Type B pancreatic cell (in vitro differentiated cells): ENCODE results near the gene AP3B1. TPM values are rescaled to one million over a fixed set of nuclear protein-coding genes. Genes with fewer than 3 reads are reported as not detected.

ENCODE experiments used
- DNase-seq: peaks from one replicate; pipeline ENCODE4 v3.0.0; 2021; ENCODE audit warnings: mixed read lengths; ENCODE audit not compliant: unreplicated experiment; ENCODE audit errors: extremely low spot score
- H3K27ac Mint-ChIP-seq: 2 replicates; pipeline ENCODE4 v1.8.0; 2021; ENCODE audit warnings: mild to moderate bottlenecking, mixed read lengths
- H3K27me3 Mint-ChIP-seq: 2 replicates; pipeline ENCODE4 v1.8.0; 2021; ENCODE audit warnings: mixed read lengths
- H3K36me3 Mint-ChIP-seq: 2 replicates; pipeline ENCODE4 v1.8.0; 2021; ENCODE audit warnings: mixed read lengths
- H3K4me1 Mint-ChIP-seq: one replicate; pipeline ENCODE4 v1.8.0; 2021; ENCODE audit warnings: mixed read lengths; ENCODE audit not compliant: unreplicated experiment
- H3K4me3 Mint-ChIP-seq: 2 replicates; pipeline ENCODE4 v1.8.0; 2021; ENCODE audit warnings: mild to moderate bottlenecking, mixed read lengths
- H3K9me3 Mint-ChIP-seq: 2 replicates; pipeline ENCODE4 v1.8.0; 2021; ENCODE audit warnings: mixed read lengths
- total RNA-seq: library from RNA; stranded (reverse); gene quantifications from 2 replicates; pipeline ENCODE4 v1.2.1, GENCODE V29; 2021; ENCODE audit warnings: low replicate concordance
- TF ChIP-seq, protein P1 (sequence below): fragments of 200-600 bp; sonication (generic); conservative IDR thresholded peaks from 2 replicates; pipeline ENCODE4 v1.5.0; 2021; ENCODE audit warnings: antibody characterized with exemption, mild to moderate bottlenecking

AP3B1 gene
- total RNA-seq, 1 donor from 2014 or later = 48.4 TPM

DNA sequence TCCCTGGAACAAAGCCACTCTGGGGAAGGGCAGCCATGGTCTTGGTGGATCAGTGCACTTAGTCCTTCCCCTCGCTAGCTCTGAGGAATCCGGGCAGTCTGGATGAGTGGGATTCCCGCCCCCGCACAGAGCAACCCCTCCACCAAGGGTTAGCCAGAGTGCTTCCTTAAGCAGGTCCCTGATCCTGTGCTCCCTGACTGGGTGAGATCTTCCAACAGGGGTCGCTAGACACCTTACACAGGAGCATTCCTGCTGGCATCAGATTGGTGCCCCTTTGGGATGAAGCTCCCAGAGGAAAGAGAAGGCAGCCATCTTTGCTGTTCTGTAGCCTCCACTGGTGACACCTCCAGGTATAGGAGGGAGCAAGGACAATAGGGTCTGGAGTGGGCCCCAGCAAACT lies 228.8 kb downstream of the AP3B1 start:
- Mint-ChIP-seq H3K4me1 (peaks cover 7% of the 10 kb centered on the region), H3K4me3 (no peak overlapping the region), H3K27ac (no peak overlapping the region), H3K27me3 (no peaks in the 10 kb centered on the region), H3K36me3 (peaks cover 30% of the 10 kb centered on the region), H3K9me3 (peaks cover 29% of the 10 kb centered on the region)
- TF ChIP-seq, protein P1, sequence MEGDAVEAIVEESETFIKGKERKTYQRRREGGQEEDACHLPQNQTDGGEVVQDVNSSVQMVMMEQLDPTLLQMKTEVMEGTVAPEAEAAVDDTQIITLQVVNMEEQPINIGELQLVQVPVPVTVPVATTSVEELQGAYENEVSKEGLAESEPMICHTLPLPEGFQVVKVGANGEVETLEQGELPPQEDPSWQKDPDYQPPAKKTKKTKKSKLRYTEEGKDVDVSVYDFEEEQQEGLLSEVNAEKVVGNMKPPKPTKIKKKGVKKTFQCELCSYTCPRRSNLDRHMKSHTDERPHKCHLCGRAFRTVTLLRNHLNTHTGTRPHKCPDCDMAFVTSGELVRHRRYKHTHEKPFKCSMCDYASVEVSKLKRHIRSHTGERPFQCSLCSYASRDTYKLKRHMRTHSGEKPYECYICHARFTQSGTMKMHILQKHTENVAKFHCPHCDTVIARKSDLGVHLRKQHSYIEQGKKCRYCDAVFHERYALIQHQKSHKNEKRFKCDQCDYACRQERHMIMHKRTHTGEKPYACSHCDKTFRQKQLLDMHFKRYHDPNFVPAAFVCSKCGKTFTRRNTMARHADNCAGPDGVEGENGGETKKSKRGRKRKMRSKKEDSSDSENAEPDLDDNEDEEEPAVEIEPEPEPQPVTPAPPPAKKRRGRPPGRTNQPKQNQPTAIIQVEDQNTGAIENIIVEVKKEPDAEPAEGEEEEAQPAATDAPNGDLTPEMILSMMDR = no peak
- DNase-seq = no peak

DNA sequence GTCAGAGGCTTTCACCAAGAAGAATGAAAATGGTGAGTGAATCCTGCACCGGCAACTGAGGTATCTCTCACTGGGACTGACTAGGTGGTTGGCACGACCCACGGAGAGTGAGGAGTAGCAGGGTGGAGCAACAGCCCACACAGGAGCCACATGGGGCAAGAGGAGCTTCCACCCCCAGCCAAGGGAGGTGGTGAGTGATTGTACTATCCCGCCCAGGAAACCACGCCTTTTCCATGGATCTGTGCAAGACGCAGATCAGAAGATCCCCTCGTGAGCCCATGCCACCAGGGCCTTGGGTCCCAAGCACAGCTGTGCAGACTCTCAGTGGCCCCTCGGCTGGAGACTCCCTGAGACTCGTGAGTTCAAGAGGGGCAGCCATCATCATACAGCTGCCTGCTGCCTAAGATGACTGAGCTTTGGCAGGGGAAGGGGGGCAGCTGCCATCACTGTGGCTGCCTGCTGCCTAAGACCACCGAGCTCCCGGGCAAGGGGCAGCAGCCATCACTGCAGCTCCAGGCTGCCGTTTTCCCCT lies 229.5 kb downstream of the AP3B1 start:
- H3K4me3 Mint-ChIP-seq = no peak overlapping the region
- peaks cover 7% of the 10 kb centered on the region for H3K4me1 Mint-ChIP-seq
- TF ChIP-seq, protein P1 = no peak
- no peak for DNase-seq
- peaks cover 28% of the 10 kb centered on the region for H3K36me3 Mint-ChIP-seq
- no peak overlapping the region for H3K27ac Mint-ChIP-seq
- no peaks in the 10 kb centered on the region for H3K27me3 Mint-ChIP-seq
- peaks cover 29% of the 10 kb centered on the region for H3K9me3 Mint-ChIP-seq

DNA sequence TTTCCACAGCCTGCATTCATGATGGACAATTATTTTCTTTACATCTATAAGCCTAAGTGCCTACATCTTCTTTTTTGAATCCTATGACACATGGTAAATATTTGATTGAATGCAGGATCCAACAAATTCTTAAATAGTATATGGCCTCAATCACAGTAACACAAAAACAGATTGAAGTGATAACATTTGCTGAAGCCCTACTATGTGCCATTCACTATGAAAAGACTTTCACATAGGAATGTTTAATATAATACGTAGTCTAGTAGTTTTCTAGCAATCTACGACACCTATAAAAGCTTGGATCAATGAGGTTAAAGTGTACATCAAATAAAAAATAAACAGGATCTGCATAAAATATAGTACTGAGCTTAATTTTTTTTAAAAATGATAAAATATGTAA lies 231.0 kb downstream of the AP3B1 start:
- Mint-ChIP-seq H3K36me3 (peaks cover 20% of the 10 kb centered on the region), H3K27ac (no peak overlapping the region), H3K27me3 (no peaks in the 10 kb centered on the region)

DNA sequence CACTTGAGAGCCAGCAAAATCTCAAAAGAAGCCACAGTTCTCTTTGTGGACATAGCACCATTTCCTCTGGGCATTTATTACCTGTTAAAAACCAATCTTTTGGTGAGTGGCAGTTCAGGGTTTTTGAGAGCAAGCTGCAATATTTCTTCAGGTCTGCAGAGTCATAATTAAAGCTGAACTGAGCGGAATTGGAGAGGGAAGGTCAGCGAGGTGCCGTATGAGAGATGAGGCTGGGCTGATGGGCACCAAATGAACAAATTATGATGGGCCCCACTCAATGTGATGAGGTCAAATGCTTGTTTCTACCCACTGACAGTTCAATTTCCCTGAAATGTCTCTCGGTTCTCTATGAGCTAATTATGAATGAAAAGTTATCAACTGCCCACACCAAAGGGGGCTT lies 231.9 kb downstream of the AP3B1 start:
- no peak overlapping the region for H3K27ac Mint-ChIP-seq
- peaks cover 14% of the 10 kb centered on the region for H3K9me3 Mint-ChIP-seq
- peaks cover 15% of the 10 kb centered on the region for H3K36me3 Mint-ChIP-seq
- no peak for DNase-seq
- TF ChIP-seq, protein P1 = no peak
- H3K4me3 Mint-ChIP-seq = no peak overlapping the region
- H3K27me3 Mint-ChIP-seq = no peaks in the 10 kb centered on the region
- H3K4me1 Mint-ChIP-seq = peaks cover 7% of the 10 kb centered on the region

More for the DNA sequence above, 231.0 kb downstream of the AP3B1 start:
- DNase-seq = no peak
- Mint-ChIP-seq H3K9me3 (peaks cover 18% of the 10 kb centered on the region), H3K4me3 (no peak overlapping the region), H3K4me1 (peaks cover 7% of the 10 kb centered on the region)
- TF ChIP-seq, protein P1 = no peak

DNA sequence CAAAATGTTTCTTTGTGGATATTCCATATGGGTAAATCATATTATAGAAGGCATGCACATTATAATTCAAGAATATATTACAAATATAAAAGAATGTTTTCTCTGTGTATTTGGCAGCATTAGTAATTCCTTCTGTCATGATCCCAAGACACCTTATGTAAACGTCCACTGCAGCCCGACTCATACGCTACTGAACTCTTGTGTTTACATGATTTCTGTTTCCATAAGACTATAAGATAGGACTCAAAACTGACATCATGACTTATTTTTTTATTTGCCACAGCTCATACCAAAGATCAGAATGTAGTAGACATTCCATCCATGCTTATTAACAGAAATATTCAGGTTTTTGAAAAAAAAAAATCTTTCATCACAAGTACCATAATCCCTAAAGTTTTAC lies 234.1 kb downstream of the AP3B1 start:
- no peaks in the 10 kb centered on the region for H3K36me3 Mint-ChIP-seq
- H3K4me1 Mint-ChIP-seq = peaks cover 7% of the 10 kb centered on the region
- no peak for DNase-seq
- no peaks in the 10 kb centered on the region for H3K27me3 Mint-ChIP-seq
- H3K4me3 Mint-ChIP-seq = no peak overlapping the region
- no peaks in the 10 kb centered on the region for H3K9me3 Mint-ChIP-seq
- no peak overlapping the region for H3K27ac Mint-ChIP-seq
- TF ChIP-seq, protein P1 = no peak

DNA sequence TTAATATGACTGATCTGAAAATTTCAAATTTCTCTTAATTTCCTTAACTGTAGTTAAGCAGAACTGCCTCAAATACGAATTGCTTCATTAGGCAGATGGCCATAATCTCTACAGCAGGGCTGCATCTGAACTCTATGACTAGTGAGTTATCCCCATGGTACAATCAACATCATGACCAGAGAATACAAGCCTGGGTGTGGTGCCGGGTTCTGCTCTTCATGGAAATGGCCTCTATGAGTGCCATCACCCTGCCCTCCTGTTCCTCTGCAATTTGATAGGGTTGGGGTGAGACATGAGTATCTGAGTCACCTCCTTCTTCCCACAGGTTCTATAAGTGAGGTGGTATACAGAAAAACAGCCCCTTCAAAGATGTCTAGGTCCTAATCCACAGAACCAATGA lies 235.9 kb downstream of the AP3B1 start:
- TF ChIP-seq, protein P1 = no peak
- Mint-ChIP-seq H3K9me3 (no peaks in the 10 kb centered on the region), H3K4me3 (no peak overlapping the region), H3K27me3 (no peaks in the 10 kb centered on the region), H3K4me1 (peaks cover 7% of the 10 kb centered on the region), H3K36me3 (no peaks in the 10 kb centered on the region), H3K27ac (no peak overlapping the region)
- DNase-seq = no peak
